SK-N-SH (cell line): ENCODE results near the gene CNEP1R1.

Experiments used
- CTCF ChIP-seq: fragments of 200-600 bp; sonication (generic); IDR thresholded peaks from 2 replicates; pipeline ENCODE4 v1.6.1; 2017; ENCODE audit warnings: antibody characterized with exemption, mild to moderate bottlenecking, moderate library complexity
- EP300 ChIP-seq, 2 experiments: IDR thresholded peaks; 2 replicates each; pipeline versions ENCODE4 v1.4.0 to v1.6.1; 2012; ENCODE audit warnings: borderline replicate concordance in 1 of 2, low read depth in 1 of 2, low read length in 1 of 2
- EZH2phosphoT487 ChIP-seq: fragments of 200-600 bp; sonication (generic); IDR thresholded peaks from 2 replicates; pipeline ENCODE4 v1.6.1; 2017; ENCODE audit warnings: low read depth, mixed run types, mild to moderate bottlenecking, antibody characterized with exemption, moderate library complexity, borderline replicate concordance
- FOXJ3 ChIP-seq: sonication (generic); formaldehyde crosslinking; IDR thresholded peaks from 2 replicates; pipeline ENCODE4 v1.5.1; 2020; ENCODE audit warnings: mild to moderate bottlenecking, missing genetic modification reagents
- FOXM1 ChIP-seq: IDR thresholded peaks from 2 replicates; pipeline ENCODE4 v1.4.0; 2012; ENCODE audit warnings: low read depth, mild to moderate bottlenecking
- JUND ChIP-seq: IDR thresholded peaks from 2 replicates; pipeline ENCODE4 v1.4.0; 2012
- MAX ChIP-seq: IDR thresholded peaks from 2 replicates; pipeline ENCODE4 v1.4.0; 2012; ENCODE audit warnings: low read depth
- MEF2A ChIP-seq: IDR thresholded peaks from 2 replicates; pipeline ENCODE4 v1.4.0; 2012; ENCODE audit warnings: low read depth, borderline replicate concordance
- SMC3 ChIP-seq: IDR thresholded peaks from 2 replicates; pipeline ENCODE4 v1.6.1; 2012; ENCODE audit warnings: low read depth, low read length, improper control_type of control experiment
- USF2 ChIP-seq: fragments of 150-350 bp; IDR thresholded peaks from 2 replicates; pipeline ENCODE4 v1.6.1; 2017; ENCODE audit warnings: antibody characterized with exemption, low read length, low read depth, borderline replicate concordance
- YY1 ChIP-seq: IDR thresholded peaks from 2 replicates; pipeline ENCODE4 v1.4.0; 2012; ENCODE audit warnings: low read depth, mild to moderate bottlenecking
- ZBTB33 ChIP-seq: IDR thresholded peaks from 2 replicates; pipeline ENCODE4 v1.4.0; 2012; ENCODE audit warnings: low read depth, borderline replicate concordance

GRCh38 chr16:50038756-50039529 lies 13.9 kb downstream of the CNEP1R1 start:
- TF ChIP-seq EP300 (IDR thresholded peaks at IDR 0.05; ENCODE audit: borderline replicate concordance in 1 of 2, low read depth in 1 of 2, low read length in 1 of 2) (no peak), ZBTB33 (no peak), JUND (no peak), MAX (no peak), CTCF (no peak), USF2 (no peak), SMC3 (no peak), MEF2A (no peak), FOXJ3 (CRISPR knock-in tag) (no peak), FOXM1 (no peak), YY1 (no peak), EZH2phosphoT487 (no peak)
